Testis (tissue), 3 donors: ENCODE results near the gene EXOSC10. TPM values are rescaled to one million over a fixed set of nuclear protein-coding genes. Genes with fewer than 3 reads are reported as not detected.

Experiments
- DNase-seq: peaks from one replicate; pipeline ENCODE4 v3.0.0-alpha.2; 2019
- H3K27ac ChIP-seq, 2 donors: fragments of 200-600 bp; sonication (generic); one replicate each; pipeline ENCODE4 v1.5.1; 2019
- H3K27me3 ChIP-seq: fragments of 200-600 bp; sonication (generic); one replicate; pipeline ENCODE4 v1.5.1; 2019
- H3K36me3 ChIP-seq: fragments of 200-600 bp; sonication (generic); one replicate; pipeline ENCODE4 v1.5.1; 2017; ENCODE audit warnings: low read depth; ENCODE audit errors: missing control alignments
- H3K4me1 ChIP-seq: fragments of 200-600 bp; sonication (generic); one replicate; pipeline ENCODE4 v1.5.1; 2019
- H3K4me3 ChIP-seq, 2 donors: fragments of 200-600 bp; sonication (generic); one replicate each; pipeline ENCODE4 v1.5.1; 2017 to 2019
- H3K9me3 ChIP-seq: fragments of 200-600 bp; sonication (generic); one replicate; pipeline ENCODE4 v1.5.1; 2017
- POLR2A ChIP-seq: fragments of 450-650 bp; IDR thresholded peaks from one replicate; pipeline ENCODE4 v1.6.1; 2017; ENCODE audit warnings: antibody characterized with exemption, mild to moderate bottlenecking, moderate library complexity
- WGBS, 2 donors: methylation state at CpG; one replicate each; pipeline ENCODE4 v1.1.5; 2018; 5-methylcytosine and 5-hydroxymethylcytosine counted together
- intact Hi-C: fragments of 100-400 bp; cut with DNase I; formaldehyde crosslinking; loops from one replicate; pipeline ENCODE4 v1.15.1; 2023; ENCODE audit warnings: low total_unique reads
- polyA plus RNA-seq: library from polyadenylated mRNA; stranded (reverse); fragments of 350-450 nt; fragmentation: Illumina TruSeq; extraction: RNeasy Lipid Tissue Mini Kit (QIAGEN cat#74804); gene quantifications from one replicate; pipeline ENCODE4 v1.2.3, GENCODE V29; 2014; ENCODE audit warnings: low read depth, low replicate concordance; ENCODE audit not compliant: insufficient read depth
- total RNA-seq, 2 donors: library from RNA; depleted of rRNA; stranded (reverse); fragments of >200 nt; gene quantifications; one replicate each; pipeline ENCODE4 v1.2.3, GENCODE V29; 2016
- TF ChIP-seq, protein P1 (sequence below), 3 experiments: fragments of 450-650 bp in 2 of 3; fragments of 200-600 bp in 1 of 3; sonication (generic) in 1 of 3; IDR thresholded peaks; one replicate each; pipeline ENCODE4 v1.5.1; 2016 to 2019; ENCODE audit warnings: antibody characterized with exemption in 3 of 3, mild to moderate bottlenecking in 2 of 3, moderate library complexity in 1 of 3

EXOSC10 gene
- total and polyA plus RNA-seq, 3 donors from 2014 or later = 67.5 to 78.8 (median 78.4) TPM

DNA sequence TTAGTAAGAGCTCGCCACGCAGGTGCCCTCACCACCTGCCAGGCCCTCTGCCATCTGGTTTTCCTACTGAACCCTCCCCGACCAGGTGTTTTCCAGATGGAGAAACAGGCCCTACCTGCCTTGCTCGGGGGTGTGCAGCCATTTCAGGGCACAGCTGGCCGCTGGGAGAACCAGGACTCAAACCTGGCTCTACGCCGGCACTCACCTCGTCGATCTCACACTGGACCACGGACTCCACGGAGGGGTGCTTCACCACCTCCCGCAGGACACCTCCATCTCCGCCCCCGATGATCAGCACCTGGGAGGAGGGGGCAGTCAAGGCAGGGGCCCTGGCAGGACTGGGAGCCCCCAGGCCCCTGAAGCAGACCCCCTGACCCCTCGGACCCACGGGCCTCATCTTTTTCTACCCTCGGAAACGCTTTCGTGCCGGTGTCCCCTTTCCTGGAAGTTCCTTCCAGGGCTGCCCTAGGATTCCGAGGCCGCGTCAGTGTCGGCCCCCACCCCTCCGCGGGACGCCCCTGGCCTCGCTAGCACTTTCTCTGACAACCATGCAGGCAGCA is 41.0 kb downstream of the EXOSC10 start:
- no peak overlapping the region for H3K27ac ChIP-seq
- no peaks in the 10 kb centered on the region for H3K36me3 ChIP-seq
- no peak for DNase-seq
- peaks cover 14% of the 10 kb centered on the region for H3K4me1 ChIP-seq
- 28 to 47% methylated on average over 15 to 28 of the region's 28 CpGs for WGBS, 2 donors
- intact Hi-C loops = no loop called here
- no peaks in the 10 kb centered on the region for H3K9me3 ChIP-seq
- H3K4me3 ChIP-seq = peak overlapping the region; percentile 79 to 83
- TF ChIP-seq, protein P1, sequence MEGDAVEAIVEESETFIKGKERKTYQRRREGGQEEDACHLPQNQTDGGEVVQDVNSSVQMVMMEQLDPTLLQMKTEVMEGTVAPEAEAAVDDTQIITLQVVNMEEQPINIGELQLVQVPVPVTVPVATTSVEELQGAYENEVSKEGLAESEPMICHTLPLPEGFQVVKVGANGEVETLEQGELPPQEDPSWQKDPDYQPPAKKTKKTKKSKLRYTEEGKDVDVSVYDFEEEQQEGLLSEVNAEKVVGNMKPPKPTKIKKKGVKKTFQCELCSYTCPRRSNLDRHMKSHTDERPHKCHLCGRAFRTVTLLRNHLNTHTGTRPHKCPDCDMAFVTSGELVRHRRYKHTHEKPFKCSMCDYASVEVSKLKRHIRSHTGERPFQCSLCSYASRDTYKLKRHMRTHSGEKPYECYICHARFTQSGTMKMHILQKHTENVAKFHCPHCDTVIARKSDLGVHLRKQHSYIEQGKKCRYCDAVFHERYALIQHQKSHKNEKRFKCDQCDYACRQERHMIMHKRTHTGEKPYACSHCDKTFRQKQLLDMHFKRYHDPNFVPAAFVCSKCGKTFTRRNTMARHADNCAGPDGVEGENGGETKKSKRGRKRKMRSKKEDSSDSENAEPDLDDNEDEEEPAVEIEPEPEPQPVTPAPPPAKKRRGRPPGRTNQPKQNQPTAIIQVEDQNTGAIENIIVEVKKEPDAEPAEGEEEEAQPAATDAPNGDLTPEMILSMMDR (IDR thresholded peaks at IDR 0.05) = no peak
- no peak for TF ChIP-seq POLR2A
- H3K27me3 ChIP-seq = no peaks in the 10 kb centered on the region

- intact Hi-C loops = no loop called here
- WGBS, 2 donors = 90 to 93% methylated on average over 14 of the region's 14 CpGs
- TF ChIP-seq POLR2A = no peak
- TF ChIP-seq, protein P1 (IDR thresholded peaks at IDR 0.05) = no peak
Observed at GRCh38 chr1:11058026-11058425, 41.6 kb downstream of the EXOSC10 start.

GRCh38 chr1:11057477-11057876 is 42.2 kb downstream of the EXOSC10 start:
- 94% methylated on average over 8 of the region's 8 CpGs for WGBS, 2 donors
- H3K27ac ChIP-seq = no peak overlapping the region
- TF ChIP-seq, protein P1 (IDR thresholded peaks at IDR 0.05) = no peak
- no peak for TF ChIP-seq POLR2A
- H3K4me1 ChIP-seq = peaks cover 14% of the 10 kb centered on the region
- no peak overlapping the region for H3K4me3 ChIP-seq
- no peak for DNase-seq
- no peaks in the 10 kb centered on the region for H3K27me3 ChIP-seq
- intact Hi-C loops = no loop called here
- no peaks in the 10 kb centered on the region for H3K9me3 ChIP-seq
- H3K36me3 ChIP-seq = no peaks in the 10 kb centered on the region

More at GRCh38 chr1:11058026-11058425, 41.6 kb downstream of the EXOSC10 start:
- no peak for DNase-seq
- Histone ChIP-seq H3K27ac (no peak overlapping the region), H3K27me3 (no peaks in the 10 kb centered on the region), H3K36me3 (no peaks in the 10 kb centered on the region), H3K4me3 (no peak overlapping the region), H3K4me1 (peaks cover 14% of the 10 kb centered on the region), H3K9me3 (no peaks in the 10 kb centered on the region)

DNA sequence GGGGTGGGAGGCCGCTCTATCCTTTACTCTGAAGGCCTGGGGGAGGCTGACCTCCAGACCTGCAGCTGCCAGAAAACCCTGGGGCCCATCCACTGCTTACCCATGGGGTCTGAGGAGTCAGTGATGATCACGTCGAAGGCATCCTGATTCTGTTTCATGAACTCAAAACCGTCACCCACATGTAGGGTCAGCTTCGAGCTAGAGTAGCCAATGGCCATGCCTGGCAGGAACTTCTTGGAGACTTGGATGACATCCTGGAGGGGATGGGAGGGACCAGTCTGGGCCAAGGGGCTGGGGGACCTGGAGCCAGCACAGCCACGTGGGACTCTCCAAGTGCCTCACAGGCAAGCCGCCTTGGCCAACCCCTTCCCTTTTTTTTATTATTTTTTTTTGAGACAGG is 43.2 kb downstream of the EXOSC10 start:
- no peaks in the 10 kb centered on the region for H3K36me3 ChIP-seq
- peaks cover 14% of the 10 kb centered on the region for H3K4me1 ChIP-seq
- H3K27me3 ChIP-seq = no peaks in the 10 kb centered on the region
- DNase-seq = no peak
- intact Hi-C loops = no loop called here
- no peak overlapping the region for H3K4me3 ChIP-seq
- H3K27ac ChIP-seq = no peak overlapping the region
- TF ChIP-seq POLR2A = no peak
- TF ChIP-seq, protein P1 (IDR thresholded peaks at IDR 0.05) = no peak
- H3K9me3 ChIP-seq = no peaks in the 10 kb centered on the region
- 82 to 87% methylated on average over 6 to 7 of the region's 7 CpGs for WGBS, 2 donors

DNA sequence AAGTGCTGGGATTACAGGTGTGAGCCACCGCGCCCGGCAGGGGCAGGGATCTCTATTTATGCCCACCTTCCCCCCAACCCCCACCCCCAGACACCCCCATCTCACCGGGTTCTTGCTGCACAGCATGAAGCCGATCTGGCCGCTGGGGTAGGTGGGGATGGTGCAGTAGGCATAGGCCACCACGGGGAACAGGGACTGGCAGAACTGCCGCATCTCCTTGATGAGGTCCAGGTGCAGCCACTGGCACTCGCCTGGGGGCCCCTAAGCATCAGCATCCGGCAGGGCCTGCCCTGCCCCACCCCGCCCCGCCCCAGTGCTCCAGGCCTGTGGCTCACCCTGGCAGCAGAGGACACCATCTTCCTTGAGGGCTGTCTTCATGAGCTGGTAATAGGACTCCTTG is 44.0 kb downstream of the EXOSC10 start:
- H3K4me3 ChIP-seq = no peak overlapping the region
- no peaks in the 10 kb centered on the region for H3K9me3 ChIP-seq
- DNase-seq = no peak
- WGBS, 2 donors = 92 to 96% methylated on average over 4 to 9 of the region's 12 CpGs
- H3K27me3 ChIP-seq = no peaks in the 10 kb centered on the region
- no peak overlapping the region for H3K27ac ChIP-seq
- no peaks in the 10 kb centered on the region for H3K36me3 ChIP-seq
- TF ChIP-seq POLR2A = no peak
- TF ChIP-seq, protein P1 (IDR thresholded peaks at IDR 0.05) = no peak
- intact Hi-C loops = no loop called here
- H3K4me1 ChIP-seq = peaks cover 10% of the 10 kb centered on the region
